GM21717 (cell line): Measurements from ENCODE around the gene SLC6A18.

ENCODE experiments used
- ATAC-seq: cut with Tn5 transposase; IDR thresholded peaks from one replicate; pipeline ENCODE4 v1.9.1; 2021; ENCODE audit warnings: mild to moderate bottlenecking, moderate library complexity; ENCODE audit not compliant: unreplicated experiment

The SLC6A18 gene

DNA sequence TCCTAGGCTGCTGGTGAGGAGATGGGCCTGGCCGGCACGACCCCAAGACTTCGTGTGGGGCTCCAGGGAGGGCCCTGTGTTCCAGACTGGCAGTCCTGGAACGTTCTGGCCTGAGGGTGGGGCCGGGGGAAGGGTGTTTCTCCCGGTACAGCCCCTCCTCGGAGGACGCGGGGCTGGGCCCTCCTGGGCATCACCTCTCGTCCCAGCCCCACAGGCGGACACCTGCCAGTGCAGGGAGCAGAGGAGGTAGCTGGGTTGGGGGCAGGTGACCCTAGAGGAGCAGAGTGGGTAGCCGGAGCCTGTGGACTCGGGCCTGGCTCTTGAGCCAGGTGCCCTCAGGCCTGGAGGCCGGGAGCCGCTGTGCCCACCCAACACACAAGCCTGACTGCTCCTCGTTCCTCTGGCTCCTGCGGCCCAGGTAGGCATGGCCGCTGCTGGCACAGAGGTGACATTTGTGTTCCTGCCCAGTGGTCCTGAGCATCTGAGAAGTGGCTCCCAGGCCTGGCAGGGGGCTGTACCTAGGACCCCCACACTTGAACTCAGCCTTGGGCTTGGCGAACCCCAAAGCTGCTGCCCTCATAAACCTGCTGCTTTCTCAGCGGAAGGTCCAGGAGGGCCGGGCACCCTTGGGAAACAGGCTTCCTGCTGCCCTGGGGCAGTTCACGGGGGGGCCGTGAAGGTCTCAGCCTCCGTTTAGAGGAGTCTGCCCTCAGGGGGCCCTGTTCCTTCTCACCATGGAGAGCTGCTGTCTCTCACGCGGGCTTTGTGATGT, 23.0 kb upstream of the SLC6A18 start:
- no peak for ATAC-seq

DNA sequence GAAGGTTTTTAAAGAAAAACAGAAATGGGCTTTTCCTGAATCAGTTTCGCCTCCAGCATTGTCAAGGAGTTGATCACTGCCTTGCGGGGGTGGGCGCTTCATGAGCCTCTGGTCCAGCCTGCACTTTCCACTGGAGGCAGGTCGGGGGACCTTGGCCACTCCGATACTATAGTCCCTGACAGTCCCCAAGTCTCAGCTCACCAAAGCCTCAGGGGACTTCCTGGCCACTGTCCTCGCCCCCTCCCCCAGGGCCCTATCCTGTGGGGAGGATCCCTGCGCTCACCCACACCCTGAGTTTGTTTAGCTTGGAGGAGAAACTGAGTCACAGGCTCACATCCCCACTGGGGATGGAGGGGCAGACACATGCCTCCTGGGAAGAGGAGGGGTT, 22.4 kb upstream of the SLC6A18 start:
- ATAC-seq = no peak

- no peak for ATAC-seq
Observed at GRCh38 chr5:1203311-1203967, 21.7 kb upstream of the SLC6A18 start.

DNA sequence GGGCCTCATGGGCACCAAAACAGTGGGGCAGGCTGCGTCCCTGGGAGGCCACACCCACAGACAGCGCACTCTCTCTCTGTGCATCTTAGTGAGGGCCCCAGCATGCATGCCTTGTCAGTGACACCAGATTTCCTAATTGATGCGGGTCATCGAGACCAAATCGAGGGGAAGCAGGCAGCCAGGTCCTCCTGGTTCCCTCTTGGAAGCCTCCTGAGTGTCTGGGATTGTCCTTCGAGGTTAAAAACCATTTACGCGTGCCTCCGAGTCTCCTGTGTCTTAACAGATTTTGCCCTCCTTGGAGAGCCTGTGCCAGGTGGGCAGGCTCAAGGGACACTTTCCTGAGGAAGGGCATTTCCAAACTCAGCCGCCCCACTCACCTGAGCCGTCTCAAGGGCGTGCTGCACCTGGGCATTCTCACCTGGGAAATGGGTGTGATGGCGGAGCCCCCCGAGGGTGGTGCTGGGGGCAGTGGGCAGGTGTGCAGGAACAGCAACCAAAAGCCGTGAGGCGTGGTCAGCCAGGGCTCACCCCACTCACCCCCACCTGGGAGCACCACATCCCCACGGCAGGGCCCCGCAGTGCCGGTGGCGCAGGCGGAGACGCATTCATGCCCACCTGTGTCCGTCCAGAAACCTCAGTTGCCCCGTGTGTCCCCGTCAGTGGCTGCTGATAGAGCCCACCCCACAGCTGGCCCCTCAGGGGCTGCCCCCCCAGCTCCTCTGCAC, 21.1 kb upstream of the SLC6A18 start:
- ATAC-seq = no peak

DNA sequence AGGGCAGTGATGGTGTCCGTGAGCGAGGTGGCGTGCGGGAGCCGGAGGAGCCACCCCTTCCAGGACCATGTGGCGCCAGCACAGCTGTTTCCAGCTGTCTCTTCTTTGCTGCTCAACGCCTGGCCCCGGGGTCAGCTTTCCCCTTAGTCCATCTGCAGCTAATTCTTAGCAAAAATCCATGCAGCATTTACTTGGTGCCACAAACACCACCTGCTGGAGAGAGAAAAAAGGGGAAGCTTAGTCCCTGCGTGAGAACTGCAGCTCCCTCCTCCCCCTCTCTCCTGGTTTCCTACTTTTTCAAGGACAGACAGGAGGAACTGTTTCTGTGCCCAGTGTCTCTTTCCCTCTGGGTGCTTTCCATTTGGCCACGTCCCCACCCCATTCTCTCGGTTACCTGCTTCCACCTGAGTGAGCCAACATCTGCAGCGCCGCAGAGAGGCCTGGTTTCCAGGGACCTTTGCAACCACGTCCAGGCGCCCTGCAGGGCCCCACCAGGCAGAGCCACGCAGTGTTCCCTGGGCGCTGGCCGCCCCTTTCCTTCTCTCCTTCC, 20.4 kb upstream of the SLC6A18 start:
- no peak for ATAC-seq

GRCh38 chr5:1205255-1206180, 19.7 kb upstream of the SLC6A18 start:
- no peak for ATAC-seq

GRCh38 chr5:1206521-1207412, 18.4 kb upstream of the SLC6A18 start:
- ATAC-seq = no peak

GRCh38 chr5:1207555-1207954, 17.6 kb upstream of the SLC6A18 start:
- ATAC-seq = no peak

- no peak for ATAC-seq
Observed at GRCh38 chr5:1208221-1208742, 16.9 kb upstream of the SLC6A18 start.

DNA sequence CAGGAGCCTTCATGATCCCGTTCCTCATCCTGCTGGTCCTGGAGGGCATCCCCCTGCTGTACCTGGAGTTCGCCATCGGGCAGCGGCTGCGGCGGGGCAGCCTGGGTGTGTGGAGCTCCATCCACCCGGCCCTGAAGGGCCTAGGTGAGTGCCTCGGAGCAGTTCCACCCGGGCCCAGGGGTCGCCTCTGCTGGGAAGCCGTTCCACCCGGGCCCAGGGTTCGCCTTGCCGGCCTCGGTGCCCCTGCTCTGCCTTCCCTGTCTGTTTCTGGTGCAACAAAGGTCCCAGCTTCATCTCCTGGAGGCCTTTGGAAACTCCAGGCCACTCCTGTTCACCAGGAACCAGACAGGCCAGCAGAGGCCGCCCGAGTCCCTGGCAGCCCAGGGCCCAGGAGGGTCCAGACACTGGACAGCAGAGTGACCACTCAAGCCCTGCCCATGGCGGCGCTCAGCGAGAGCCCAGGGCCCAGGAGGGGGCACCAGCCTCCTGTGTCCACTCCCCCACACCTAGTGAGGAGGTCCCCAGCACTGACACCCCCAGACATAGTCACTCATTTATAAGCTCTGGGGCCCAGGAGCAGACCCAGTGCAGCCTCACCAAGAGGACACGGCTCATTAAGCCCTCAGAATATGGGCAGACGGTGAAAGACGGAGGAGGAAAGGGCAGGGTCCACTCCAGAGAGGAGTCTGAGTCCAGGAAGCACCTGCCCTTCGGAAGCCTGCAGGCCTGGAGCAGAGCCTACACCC, 16.3 kb upstream of the SLC6A18 start:
- ATAC-seq = no peak

DNA sequence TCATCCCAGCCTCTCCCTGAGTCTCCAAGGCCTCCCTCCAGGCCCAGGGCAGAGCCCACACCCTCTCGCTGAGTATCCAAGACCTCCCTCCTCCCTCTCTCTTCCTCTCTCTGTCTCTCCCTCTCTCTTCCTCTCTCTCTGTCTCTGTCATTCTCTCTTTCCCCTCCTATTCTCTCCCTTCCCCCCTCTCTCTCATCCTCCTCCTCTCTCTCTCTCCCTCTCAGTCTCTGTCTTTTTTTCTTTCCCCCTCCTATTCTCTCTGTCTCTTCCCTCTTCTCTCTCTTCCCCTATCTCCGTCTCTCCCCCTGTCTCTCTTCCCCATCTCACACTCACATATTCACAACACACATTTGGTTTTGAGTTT, 15.7 kb upstream of the SLC6A18 start:
- ATAC-seq = no peak

- no peak for ATAC-seq
Observed at GRCh38 chr5:1209896-1210776, 15.0 kb upstream of the SLC6A18 start.

- no peak for ATAC-seq
Observed at GRCh38 chr5:1210832-1211251, 14.3 kb upstream of the SLC6A18 start.

- no peak for ATAC-seq
Observed at GRCh38 chr5:1211701-1212100, 13.5 kb upstream of the SLC6A18 start.

GRCh38 chr5:1212271-1212670, 12.9 kb upstream of the SLC6A18 start:
- no peak for ATAC-seq

DNA sequence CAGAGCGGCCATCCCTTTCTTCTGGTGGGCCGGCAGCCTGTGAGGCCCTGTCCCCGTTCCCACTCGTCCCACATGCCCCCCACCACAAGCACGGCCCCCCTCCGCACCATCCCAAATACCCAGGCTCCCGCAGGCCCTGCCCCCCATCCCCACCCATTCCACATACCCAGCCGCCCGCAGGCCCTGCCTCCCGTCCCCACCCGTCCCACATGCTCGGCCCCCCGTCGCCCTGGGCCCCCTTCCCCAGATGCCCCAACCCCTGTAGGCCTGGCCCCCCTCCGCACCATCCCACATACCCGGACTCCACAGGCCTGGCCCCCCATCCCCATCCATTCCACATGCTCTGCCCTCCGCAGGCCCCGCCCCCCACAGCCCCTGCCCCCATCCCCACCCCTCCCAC, 12.3 kb upstream of the SLC6A18 start:
- ATAC-seq = no peak

DNA sequence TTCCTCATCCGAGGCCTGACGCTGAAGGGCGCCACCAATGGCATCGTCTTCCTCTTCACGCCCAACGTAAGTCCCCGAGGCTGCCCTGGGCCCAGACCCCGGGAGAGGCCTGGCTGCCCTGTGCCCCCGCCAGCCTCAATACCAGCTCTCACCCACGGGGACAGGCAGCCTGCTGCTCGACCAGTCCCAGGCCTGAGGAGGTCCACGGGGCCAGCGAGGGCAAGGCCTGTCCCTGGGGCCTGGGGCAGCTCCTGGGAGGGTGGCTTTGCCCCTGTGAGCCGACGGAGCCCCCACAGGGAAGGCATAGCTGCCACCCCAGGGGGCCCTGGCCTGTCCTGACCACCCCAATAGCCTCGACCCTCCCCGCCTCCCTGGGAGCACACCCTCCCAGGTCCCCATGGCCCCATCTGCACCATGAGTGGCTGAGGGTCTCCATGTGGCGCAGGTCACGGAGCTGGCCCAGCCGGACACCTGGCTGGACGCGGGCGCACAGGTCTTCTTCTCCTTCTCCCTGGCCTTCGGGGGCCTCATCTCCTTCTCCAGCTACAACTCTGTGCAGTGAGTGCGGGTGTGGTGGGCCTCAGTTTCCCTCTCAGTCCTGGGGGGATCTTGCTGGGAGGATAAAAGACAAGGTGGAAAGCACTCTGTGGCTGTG, 11.5 kb upstream of the SLC6A18 start:
- ATAC-seq = no peak
